HepG2 (cell line): ENCODE results near the gene SPAG5. TPM values are rescaled to one million over a fixed set of nuclear protein-coding genes. Genes with fewer than 3 reads are reported as not detected.

Source experiments
- JDP2 ChIP-seq: sonication (generic); formaldehyde crosslinking; IDR thresholded peaks from 2 replicates; pipeline ENCODE4 v1.8.1; 2022; ENCODE audit warnings: missing genetic modification reagents, borderline replicate concordance
- KLF16 ChIP-seq, 2 experiments: sonication (generic) in 1 of 2; formaldehyde crosslinking in 1 of 2; IDR thresholded peaks; 2 replicates each; pipeline versions ENCODE4 v1.6.1 to v1.8.0; 2016 to 2023; ENCODE audit warnings: missing genetic modification reagents in 2 of 2, missing compliant biosample characterization in 1 of 2
- MTF2 ChIP-seq: sonication (generic); formaldehyde crosslinking; IDR thresholded peaks from 2 replicates; pipeline ENCODE4 v1.5.0; 2020; ENCODE audit warnings: missing genetic modification reagents, borderline replicate concordance
- REXO4 ChIP-seq: sonication (generic); formaldehyde crosslinking; IDR thresholded peaks from 2 replicates; pipeline ENCODE4 v1.8.0; 2022; ENCODE audit warnings: missing genetic modification reagents, mild to moderate bottlenecking, borderline replicate concordance
- RFXAP ChIP-seq: sonication (generic); formaldehyde crosslinking; IDR thresholded peaks from 2 replicates; pipeline ENCODE4 v1.4.0; 2020; ENCODE audit warnings: missing genetic modification reagents, borderline replicate concordance
- SP1 ChIP-seq, 2 experiments: fragments of 450-650 bp in 1 of 2; sonication (generic) in 1 of 2; formaldehyde crosslinking in 1 of 2; IDR thresholded peaks; 2 replicates each; pipeline versions ENCODE4 v1.4.0 to v1.6.1; 2016 to 2020; ENCODE audit warnings: missing genetic modification reagents in 1 of 2
- STAT5B ChIP-seq: sonication (generic); formaldehyde crosslinking; IDR thresholded peaks from 2 replicates; pipeline ENCODE4 v1.4.0; 2020; ENCODE audit warnings: missing genetic modification reagents
- ZFAT ChIP-seq: sonication (generic); formaldehyde crosslinking; conservative IDR thresholded peaks from 2 replicates; pipeline ENCODE4 v1.8.1; 2023; ENCODE audit warnings: missing genetic modification reagents, inconsistent platforms
- ZFP37 ChIP-seq: sonication (generic); formaldehyde crosslinking; IDR thresholded peaks from 2 replicates; pipeline ENCODE4 v1.4.0; 2020; ENCODE audit warnings: missing genetic modification reagents, borderline replicate concordance
- ZFYVE20 ChIP-seq: sonication (generic); formaldehyde crosslinking; IDR thresholded peaks from 2 replicates; pipeline ENCODE4 v1.8.0; 2023; ENCODE audit warnings: low read depth, mild to moderate bottlenecking, moderate library complexity, missing genetic modification reagents, borderline replicate concordance
- ZMYM3 ChIP-seq: sonication (generic); formaldehyde crosslinking; IDR thresholded peaks from 2 replicates; pipeline ENCODE4 v1.5.1; 2020; ENCODE audit warnings: mild to moderate bottlenecking, missing genetic modification reagents
- ZNF234 ChIP-seq: sonication (generic); formaldehyde crosslinking; conservative IDR thresholded peaks from 2 replicates; pipeline ENCODE4 v1.5.1; 2020; ENCODE audit warnings: mild to moderate bottlenecking, missing genetic modification reagents
- ZNF253 ChIP-seq: sonication (generic); formaldehyde crosslinking; IDR thresholded peaks from 2 replicates; pipeline ENCODE4 v1.8.0; 2022; ENCODE audit warnings: mild to moderate bottlenecking, missing genetic modification reagents, borderline replicate concordance
- ZNF335 ChIP-seq: sonication (generic); formaldehyde crosslinking; IDR thresholded peaks from 2 replicates; pipeline ENCODE4 v1.4.0; 2020; ENCODE audit warnings: missing genetic modification reagents
- ZNF552 ChIP-seq: sonication (generic); formaldehyde crosslinking; IDR thresholded peaks from 2 replicates; pipeline ENCODE4 v1.9.0; 2022; ENCODE audit warnings: missing genetic modification reagents, mild to moderate bottlenecking, borderline replicate concordance
- ZNF660 ChIP-seq: sonication (generic); formaldehyde crosslinking; IDR thresholded peaks from 2 replicates; pipeline ENCODE4 v1.5.1; 2020; ENCODE audit warnings: mild to moderate bottlenecking, low read depth, missing genetic modification reagents, borderline replicate concordance
- polyA plus RNA-seq, 8 experiments: library from polyadenylated mRNA; depleted of rRNA in 3 of 8; stranded (reverse) in 7 of 8; unstranded in 1 of 8; fragments of >200 nt; fragmentation: Illumina TruSeq in 4 of 8; extraction: Trizol in 4 of 8; gene quantifications; 2 replicates each; pipeline versions ENCODE4 v1.2.1 to v1.2.3, GENCODE V29; 2011 to 2016; ENCODE audit warnings: low read depth in 4 of 8, missing spikeins in 1 of 8, mixed read lengths in 1 of 8; ENCODE audit not compliant: insufficient read depth in 1 of 8
- total RNA-seq, 5 experiments: library from RNA; depleted of rRNA; stranded (reverse); fragments of >200 nt; fragmentation: Illumina TruSeq; extraction: Trizol; gene quantifications; 2 replicates each; pipeline ENCODE4 v1.2.3, GENCODE V29; 2016; ENCODE audit warnings: low read depth in 1 of 5
- TF ChIP-seq, protein P1 (sequence below): sonication (generic); formaldehyde crosslinking; IDR thresholded peaks from 2 replicates; pipeline ENCODE4 v1.5.0; 2020; ENCODE audit warnings: mild to moderate bottlenecking, missing genetic modification reagents
- TF ChIP-seq, protein P2 (sequence below): IDR thresholded peaks from 2 replicates; pipeline ENCODE4 v1.6.1; 2016; ENCODE audit warnings: low read depth, control low read depth
- TF ChIP-seq, protein P3 (sequence below): sonication (generic); formaldehyde crosslinking; IDR thresholded peaks from 2 replicates; pipeline ENCODE4 v1.4.0; 2020; ENCODE audit warnings: mild to moderate bottlenecking, missing genetic modification reagents
- TF ChIP-seq, protein P4 (sequence below): sonication (generic); formaldehyde crosslinking; IDR thresholded peaks from 2 replicates; pipeline ENCODE4 v1.5.0; 2020; ENCODE audit warnings: mild to moderate bottlenecking, missing genetic modification reagents, moderate library complexity
- TF ChIP-seq, protein P5 (sequence below): IDR thresholded peaks from 2 replicates; pipeline ENCODE4 v1.6.1; 2016; ENCODE audit warnings: missing compliant biosample characterization, missing genetic modification reagents, borderline replicate concordance
- TF ChIP-seq, protein P6 (sequence below): sonication (generic); formaldehyde crosslinking; IDR thresholded peaks from 2 replicates; pipeline ENCODE4 v1.5.0; 2020; ENCODE audit warnings: missing genetic modification reagents

The SPAG5 gene
- total and polyA plus RNA-seq, 2 of the 13 experiments (the other 11 are each of a cell fraction or from before 2014, with no cell fraction given): 41.4 to 98.0 TPM

DNA sequence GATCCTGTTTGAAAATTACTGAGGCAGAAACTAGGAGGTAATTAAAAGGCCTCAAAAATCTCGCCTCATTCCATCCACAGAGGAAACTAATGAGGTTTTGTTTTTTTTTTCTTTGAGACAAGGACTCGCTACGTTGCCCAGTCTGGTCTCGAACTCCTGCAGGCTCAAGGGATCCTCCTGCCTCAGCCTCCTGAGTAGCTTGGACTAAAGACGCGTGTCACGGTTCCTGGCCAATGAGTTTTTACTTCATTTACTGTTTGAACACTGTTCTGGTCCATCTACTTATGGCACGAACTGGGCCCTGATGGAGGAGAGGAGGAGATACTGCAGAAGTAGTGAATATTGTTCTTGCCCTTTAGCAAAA lies 46.7 kb upstream of the SPAG5 start (continued):
- TF ChIP-seq, protein P1, sequence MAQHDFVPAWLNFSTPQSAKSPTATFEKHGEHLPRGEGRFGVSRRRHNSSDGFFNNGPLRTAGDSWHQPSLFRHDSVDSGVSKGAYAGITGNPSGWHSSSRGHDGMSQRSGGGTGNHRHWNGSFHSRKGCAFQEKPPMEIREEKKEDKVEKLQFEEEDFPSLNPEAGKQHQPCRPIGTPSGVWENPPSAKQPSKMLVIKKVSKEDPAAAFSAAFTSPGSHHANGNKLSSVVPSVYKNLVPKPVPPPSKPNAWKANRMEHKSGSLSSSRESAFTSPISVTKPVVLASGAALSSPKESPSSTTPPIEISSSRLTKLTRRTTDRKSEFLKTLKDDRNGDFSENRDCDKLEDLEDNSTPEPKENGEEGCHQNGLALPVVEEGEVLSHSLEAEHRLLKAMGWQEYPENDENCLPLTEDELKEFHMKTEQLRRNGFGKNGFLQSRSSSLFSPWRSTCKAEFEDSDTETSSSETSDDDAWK (CRISPR knock-in tag): no peak
- TF ChIP-seq ZNF552 (CRISPR knock-in tag) (no peak), ZFYVE20 (no peak), ZNF660 (CRISPR knock-in tag) (no peak), ZNF253 (no peak), ZNF335 (no peak), JDP2 (CRISPR knock-in tag) (no peak), STAT5B (CRISPR knock-in tag) (no peak), SP1 (IDR thresholded peaks at IDR 0.05) (no peak), SP1 (CRISPR knock-in tag; IDR thresholded peaks at IDR 0.05) (no peak), REXO4 (CRISPR knock-in tag) (no peak), ZMYM3 (CRISPR knock-in tag) (peak; percentile 24; the same call in 1 of the 2 replicates), RFXAP (no peak), MTF2 (CRISPR knock-in tag) (no peak), KLF16 (CRISPR knock-in tag; IDR thresholded peaks at IDR 0.05) (no peak), ZFAT (CRISPR knock-in tag) (no peak), ZNF234 (CRISPR knock-in tag) (0 out of 2 replicates have a peak, but pooled peaks have one; percentile 12), ZFP37 (CRISPR knock-in tag) (no peak)
- TF ChIP-seq, protein P2, sequence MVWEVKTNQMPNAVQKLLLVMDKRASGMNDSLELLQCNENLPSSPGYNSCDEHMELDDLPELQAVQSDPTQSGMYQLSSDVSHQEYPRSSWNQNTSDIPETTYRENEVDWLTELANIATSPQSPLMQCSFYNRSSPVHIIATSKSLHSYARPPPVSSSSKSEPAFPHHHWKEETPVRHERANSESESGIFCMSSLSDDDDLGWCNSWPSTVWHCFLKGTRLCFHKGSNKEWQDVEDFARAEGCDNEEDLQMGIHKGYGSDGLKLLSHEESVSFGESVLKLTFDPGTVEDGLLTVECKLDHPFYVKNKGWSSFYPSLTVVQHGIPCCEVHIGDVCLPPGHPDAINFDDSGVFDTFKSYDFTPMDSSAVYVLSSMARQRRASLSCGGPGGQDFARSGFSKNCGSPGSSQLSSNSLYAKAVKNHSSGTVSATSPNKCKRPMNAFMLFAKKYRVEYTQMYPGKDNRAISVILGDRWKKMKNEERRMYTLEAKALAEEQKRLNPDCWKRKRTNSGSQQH (CRISPR knock-in tag): no peak
- TF ChIP-seq, protein P3, sequence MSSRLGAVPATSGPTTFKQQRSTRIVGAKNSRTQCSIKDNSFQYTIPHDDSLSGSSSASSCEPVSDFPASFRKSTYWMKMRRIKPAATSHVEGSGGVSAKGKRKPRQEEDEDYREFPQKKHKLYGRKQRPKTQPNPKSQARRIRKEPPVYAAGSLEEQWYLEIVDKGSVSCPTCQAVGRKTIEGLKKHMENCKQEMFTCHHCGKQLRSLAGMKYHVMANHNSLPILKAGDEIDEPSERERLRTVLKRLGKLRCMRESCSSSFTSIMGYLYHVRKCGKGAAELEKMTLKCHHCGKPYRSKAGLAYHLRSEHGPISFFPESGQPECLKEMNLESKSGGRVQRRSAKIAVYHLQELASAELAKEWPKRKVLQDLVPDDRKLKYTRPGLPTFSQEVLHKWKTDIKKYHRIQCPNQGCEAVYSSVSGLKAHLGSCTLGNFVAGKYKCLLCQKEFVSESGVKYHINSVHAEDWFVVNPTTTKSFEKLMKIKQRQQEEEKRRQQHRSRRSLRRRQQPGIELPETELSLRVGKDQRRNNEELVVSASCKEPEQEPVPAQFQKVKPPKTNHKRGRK (CRISPR knock-in tag): no peak
- TF ChIP-seq, protein P4, sequence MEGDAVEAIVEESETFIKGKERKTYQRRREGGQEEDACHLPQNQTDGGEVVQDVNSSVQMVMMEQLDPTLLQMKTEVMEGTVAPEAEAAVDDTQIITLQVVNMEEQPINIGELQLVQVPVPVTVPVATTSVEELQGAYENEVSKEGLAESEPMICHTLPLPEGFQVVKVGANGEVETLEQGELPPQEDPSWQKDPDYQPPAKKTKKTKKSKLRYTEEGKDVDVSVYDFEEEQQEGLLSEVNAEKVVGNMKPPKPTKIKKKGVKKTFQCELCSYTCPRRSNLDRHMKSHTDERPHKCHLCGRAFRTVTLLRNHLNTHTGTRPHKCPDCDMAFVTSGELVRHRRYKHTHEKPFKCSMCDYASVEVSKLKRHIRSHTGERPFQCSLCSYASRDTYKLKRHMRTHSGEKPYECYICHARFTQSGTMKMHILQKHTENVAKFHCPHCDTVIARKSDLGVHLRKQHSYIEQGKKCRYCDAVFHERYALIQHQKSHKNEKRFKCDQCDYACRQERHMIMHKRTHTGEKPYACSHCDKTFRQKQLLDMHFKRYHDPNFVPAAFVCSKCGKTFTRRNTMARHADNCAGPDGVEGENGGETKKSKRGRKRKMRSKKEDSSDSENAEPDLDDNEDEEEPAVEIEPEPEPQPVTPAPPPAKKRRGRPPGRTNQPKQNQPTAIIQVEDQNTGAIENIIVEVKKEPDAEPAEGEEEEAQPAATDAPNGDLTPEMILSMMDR (CRISPR knock-in tag): no peak
- TF ChIP-seq, protein P5, sequence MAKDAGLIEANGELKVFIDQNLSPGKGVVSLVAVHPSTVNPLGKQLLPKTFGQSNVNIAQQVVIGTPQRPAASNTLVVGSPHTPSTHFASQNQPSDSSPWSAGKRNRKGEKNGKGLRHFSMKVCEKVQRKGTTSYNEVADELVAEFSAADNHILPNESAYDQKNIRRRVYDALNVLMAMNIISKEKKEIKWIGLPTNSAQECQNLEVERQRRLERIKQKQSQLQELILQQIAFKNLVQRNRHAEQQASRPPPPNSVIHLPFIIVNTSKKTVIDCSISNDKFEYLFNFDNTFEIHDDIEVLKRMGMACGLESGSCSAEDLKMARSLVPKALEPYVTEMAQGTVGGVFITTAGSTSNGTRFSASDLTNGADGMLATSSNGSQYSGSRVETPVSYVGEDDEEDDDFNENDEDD (CRISPR knock-in tag): no peak
- TF ChIP-seq, protein P6, sequence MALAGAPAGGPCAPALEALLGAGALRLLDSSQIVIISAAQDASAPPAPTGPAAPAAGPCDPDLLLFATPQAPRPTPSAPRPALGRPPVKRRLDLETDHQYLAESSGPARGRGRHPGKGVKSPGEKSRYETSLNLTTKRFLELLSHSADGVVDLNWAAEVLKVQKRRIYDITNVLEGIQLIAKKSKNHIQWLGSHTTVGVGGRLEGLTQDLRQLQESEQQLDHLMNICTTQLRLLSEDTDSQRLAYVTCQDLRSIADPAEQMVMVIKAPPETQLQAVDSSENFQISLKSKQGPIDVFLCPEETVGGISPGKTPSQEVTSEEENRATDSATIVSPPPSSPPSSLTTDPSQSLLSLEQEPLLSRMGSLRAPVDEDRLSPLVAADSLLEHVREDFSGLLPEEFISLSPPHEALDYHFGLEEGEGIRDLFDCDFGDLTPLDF (CRISPR knock-in tag): no peak
